Measurements from ENCODE around the gene FHOD1.

FHOD1 gene

DNA sequence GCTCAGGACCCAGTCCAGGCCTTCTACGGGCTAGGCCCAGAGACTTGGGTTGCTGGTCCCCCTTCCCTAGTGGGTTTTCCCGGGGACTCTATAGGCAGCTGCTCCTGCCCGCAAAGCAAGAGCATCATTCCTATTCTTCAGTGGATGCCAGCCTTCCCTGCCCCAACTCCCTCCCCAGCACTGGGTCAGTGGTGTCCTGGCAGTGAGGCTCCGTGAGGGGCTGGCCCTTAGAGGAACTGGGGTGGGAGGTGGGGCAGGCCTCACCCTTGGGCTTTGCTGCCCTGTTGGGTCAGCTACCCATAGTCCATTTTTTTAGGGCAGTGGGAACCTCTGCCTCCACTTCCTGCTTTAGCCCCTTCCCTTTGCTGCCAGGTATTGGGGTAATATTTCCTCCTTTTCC is 24.2 kb upstream of the FHOD1 start:
- H3K4me3 ChIP-seq (ENCODE audit: low read depth, low read length): no peak overlapping the region
- TF ChIP-seq, protein P1, sequence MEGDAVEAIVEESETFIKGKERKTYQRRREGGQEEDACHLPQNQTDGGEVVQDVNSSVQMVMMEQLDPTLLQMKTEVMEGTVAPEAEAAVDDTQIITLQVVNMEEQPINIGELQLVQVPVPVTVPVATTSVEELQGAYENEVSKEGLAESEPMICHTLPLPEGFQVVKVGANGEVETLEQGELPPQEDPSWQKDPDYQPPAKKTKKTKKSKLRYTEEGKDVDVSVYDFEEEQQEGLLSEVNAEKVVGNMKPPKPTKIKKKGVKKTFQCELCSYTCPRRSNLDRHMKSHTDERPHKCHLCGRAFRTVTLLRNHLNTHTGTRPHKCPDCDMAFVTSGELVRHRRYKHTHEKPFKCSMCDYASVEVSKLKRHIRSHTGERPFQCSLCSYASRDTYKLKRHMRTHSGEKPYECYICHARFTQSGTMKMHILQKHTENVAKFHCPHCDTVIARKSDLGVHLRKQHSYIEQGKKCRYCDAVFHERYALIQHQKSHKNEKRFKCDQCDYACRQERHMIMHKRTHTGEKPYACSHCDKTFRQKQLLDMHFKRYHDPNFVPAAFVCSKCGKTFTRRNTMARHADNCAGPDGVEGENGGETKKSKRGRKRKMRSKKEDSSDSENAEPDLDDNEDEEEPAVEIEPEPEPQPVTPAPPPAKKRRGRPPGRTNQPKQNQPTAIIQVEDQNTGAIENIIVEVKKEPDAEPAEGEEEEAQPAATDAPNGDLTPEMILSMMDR (IDR thresholded peaks at IDR 0.05; ENCODE audit: low read depth, low read length): no peak

DNA sequence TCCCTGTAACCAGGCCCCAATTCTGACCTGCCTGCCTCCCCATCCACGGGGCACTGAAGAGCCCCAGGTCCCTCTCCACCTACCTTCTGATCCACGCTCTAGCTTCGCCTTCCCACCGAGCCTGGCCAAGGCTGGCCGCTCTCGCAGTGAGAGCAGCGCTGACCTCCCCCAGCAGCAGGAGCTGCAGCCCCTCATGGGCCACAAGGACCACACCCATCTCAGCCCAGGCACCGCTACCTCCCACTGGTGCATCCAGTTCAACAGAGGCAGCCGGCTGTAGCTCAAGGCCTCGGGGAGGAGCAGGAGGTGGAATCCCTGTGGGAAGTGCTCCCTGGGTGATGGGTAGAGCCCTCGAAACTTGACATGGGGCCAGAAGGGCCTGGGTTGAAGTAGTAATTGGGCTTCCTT is 23.7 kb upstream of the FHOD1 start:
- H3K4me3 ChIP-seq (ENCODE audit: low read depth, low read length): no peak overlapping the region
- TF ChIP-seq, protein P1 (IDR thresholded peaks at IDR 0.05; ENCODE audit: low read depth, low read length): no peak

DNA sequence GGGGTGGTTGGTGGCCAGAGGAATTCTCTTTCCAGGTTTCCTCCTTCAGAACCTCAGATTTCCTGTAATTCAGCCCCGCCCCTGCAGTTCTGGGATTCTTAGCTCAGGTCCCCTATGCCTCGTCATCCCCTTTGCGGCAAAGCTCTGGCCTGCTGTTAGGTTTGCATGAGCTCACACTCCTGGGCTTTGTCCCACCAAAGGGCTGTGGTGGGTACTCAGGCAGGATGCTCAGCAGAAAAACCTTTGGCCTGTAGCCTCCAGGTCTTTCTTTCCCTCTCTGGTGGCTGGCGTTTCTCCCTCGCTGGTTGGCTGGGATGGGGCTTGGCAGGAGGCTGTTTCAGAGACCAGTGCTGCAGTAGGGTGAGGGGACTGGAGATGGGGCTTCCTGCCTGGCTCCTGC is 22.5 kb upstream of the FHOD1 start:
- TF ChIP-seq, protein P1 (IDR thresholded peaks at IDR 0.05; ENCODE audit: low read depth, low read length): no peak
- no peak overlapping the region for H3K4me3 ChIP-seq (ENCODE audit: low read depth, low read length)

DNA sequence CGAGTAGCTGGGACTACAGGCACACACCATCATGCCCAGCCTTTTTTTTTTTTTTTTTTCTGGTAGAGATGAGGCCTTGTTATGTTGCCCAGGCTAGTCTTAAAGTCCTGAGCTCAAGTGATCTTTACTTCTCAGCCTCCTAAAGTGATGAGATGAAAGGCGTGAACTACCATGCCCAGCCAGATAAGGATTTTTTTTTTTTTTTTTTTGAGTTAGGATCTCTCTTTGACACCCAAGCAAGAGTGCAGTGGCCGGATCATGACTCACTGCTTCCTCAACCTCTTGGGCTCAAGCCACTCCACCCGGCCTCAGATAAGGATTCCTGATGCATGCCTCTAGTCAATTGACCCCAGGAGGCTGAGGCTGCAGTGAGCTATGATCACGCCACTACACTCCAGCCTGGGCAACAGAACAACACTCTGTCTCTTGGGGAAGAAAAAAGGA is 20.9 kb upstream of the FHOD1 start:
- TF ChIP-seq, protein P1 (IDR thresholded peaks at IDR 0.05; ENCODE audit: low read depth, low read length): no peak
- H3K4me3 ChIP-seq (ENCODE audit: low read depth, low read length): no peak overlapping the region

DNA sequence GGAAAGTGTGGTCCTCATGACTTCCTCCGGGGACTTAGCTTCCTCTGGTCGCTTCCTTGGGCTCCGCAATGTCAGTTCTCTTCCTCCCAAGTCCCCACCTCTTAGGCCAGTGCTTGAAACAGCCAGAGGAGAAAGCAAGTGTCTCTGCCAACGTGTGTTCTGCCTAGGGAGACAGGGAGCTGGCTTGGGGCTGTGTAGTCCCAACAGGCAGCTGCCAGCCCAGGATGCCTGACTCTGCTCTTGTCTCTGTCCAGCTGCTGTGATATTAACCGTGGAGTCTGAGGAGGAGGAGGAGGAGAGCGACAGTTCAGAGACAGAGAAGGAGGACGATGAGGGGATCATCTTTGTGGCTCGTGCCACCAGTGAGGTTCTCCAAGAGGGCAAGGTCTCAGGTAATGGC is 18.6 kb upstream of the FHOD1 start:
- TF ChIP-seq, protein P1 (IDR thresholded peaks at IDR 0.05; ENCODE audit: low read depth, low read length): no peak
- no peak overlapping the region for H3K4me3 ChIP-seq (ENCODE audit: low read depth, low read length)

DNA sequence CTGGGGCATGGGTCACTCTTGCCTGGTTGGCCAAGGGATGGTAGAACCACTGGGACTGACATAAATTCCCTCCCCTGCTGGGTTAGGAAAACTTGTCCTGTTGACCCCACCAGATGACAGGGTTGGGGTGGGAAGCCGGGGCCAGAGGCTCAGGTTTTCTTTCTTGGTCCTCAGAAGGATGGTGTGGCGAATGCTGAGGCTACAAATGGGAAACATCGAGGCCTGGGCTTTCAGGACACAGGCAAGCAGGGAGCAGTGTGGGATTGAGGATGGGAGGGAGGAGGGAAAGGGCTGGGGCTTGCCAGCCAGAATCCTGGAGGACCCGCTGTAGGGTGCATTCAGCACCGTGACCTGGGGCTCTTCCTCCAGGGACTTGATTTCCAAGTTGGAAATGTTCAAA is 17.6 kb upstream of the FHOD1 start:
- TF ChIP-seq, protein P1 (IDR thresholded peaks at IDR 0.05; ENCODE audit: low read depth, low read length): no peak

DNA sequence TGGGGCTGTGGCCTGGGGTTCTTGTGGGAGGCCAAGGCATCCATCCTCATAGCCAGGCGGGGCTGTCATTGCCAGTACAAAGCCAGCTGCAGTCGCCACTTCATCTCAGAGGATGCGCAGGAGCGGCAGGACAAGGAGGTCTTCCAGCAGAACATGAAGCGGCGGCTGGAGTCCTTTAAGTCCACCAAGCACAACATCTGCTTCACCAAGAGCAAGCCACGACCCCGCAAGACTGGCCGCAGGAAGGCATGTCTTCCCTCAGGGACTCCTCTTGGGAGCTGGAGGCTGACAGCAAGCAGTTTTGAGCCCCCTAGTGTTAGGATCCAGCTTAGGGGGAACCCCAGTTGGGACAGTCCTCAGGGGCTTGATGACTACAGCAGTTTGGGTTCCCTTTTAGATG is 17.0 kb upstream of the FHOD1 start:
- no peak overlapping the region for H3K4me3 ChIP-seq (ENCODE audit: low read depth, low read length)
- TF ChIP-seq, protein P1 (IDR thresholded peaks at IDR 0.05; ENCODE audit: low read depth, low read length): no peak

More for the DNA sequence above, 17.6 kb upstream of the FHOD1 start:
- no peak overlapping the region for H3K4me3 ChIP-seq (ENCODE audit: low read depth, low read length)
